NT2/D1 (cell line): ENCODE results near the gene TRIM47.

Experiments
- YY1 ChIP-seq: IDR thresholded peaks from 2 replicates; pipeline ENCODE4 v1.6.1; 2011; ENCODE audit not compliant: insufficient read length, insufficient read depth
- ZNF274 ChIP-seq: IDR thresholded peaks from 2 replicates; pipeline ENCODE4 v1.6.1; 2011; ENCODE audit warnings: mild to moderate bottlenecking, low read depth, low read length

DNA sequence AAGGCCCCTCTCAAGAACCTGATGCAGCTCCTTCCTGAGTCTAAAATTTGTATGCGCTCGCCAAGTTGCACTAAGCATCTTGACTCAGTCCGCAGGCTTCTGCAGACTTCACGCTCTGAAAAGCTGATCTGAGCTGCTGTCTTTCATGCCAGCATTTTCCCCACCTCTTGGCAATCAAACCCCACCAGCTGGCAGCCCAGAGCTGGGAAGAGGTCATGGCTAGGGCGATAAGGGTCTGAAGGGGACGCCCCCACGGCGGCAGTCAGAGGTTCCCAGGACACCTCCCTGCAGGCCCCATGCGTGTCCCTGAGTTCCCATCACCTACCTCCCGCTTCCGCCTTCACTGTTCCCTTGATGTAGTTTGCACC, 29.1 kb downstream of the TRIM47 start:
- TF ChIP-seq YY1 (no peak), ZNF274 (no peak)
